Endothelial cell of umbilical vein (primary cell): ENCODE results near the gene TMEM178A. TPM values are rescaled to one million over a fixed set of nuclear protein-coding genes. Genes with fewer than 3 reads are reported as not detected.

Experiments used
- BruUV-seq: library from RNA; stranded (reverse); fragments of 400-500 nt; replicated peaks from 2 replicates; lab custom pipeline; 2021; lab: Mats Ljungman, UMichigan
- CTCF ChIA-PET: fragments of 300-600, 350-600 bp; sonication (Branson Sonifier 250); formaldehyde crosslinking; loops from one replicate; lab custom pipeline; 2021; ENCODE audit warnings: antibody characterized with exemption, inconsistent platforms; lab: Charles Lee
- POLR2A ChIA-PET: fragments of 300-600, 350-600 bp; sonication (Branson Sonifier 250); formaldehyde crosslinking; loops from one replicate; lab custom pipeline; 2021; ENCODE audit warnings: antibody characterized with exemption, inconsistent platforms; lab: Charles Lee
- DNase-seq: peaks from one replicate; pipeline ENCODE4 v3.0.0-alpha.2; 2011; ENCODE audit warnings: low read depth, low spot score
- FAIRE-seq: peaks from 2 replicates; lab custom pipeline; 2011; peaks lifted over from hg19 to GRCh38; lab: Jason Lieb, UNC
- H2AFZ ChIP-seq: 2 replicates; pipeline ENCODE4 v1.6.0; 2012; ENCODE audit warnings: low read depth, low read length, control low read depth, inconsistent platforms
- H3K27ac ChIP-seq: 2 replicates; pipeline ENCODE4 v1.5.1; 2011; ENCODE audit warnings: low read depth, mild to moderate bottlenecking, control low read depth, low read length, moderate library complexity; ENCODE audit not compliant: insufficient read depth
- H3K27me3 ChIP-seq, 2 experiments: 2 replicates each; pipeline versions ENCODE4 v1.6.0 to v1.6.1; 2011; ENCODE audit warnings: low read length in 2 of 2, mixed read lengths in 1 of 2; ENCODE audit not compliant: control insufficient read depth in 2 of 2, insufficient read depth in 2 of 2
- H3K36me3 ChIP-seq, 2 experiments: 2 replicates in 1 of 2; 3 replicates in 1 of 2; pipeline ENCODE4 v1.5.1; 2011; ENCODE audit warnings: low read length in 2 of 2, mild to moderate bottlenecking in 1 of 2, moderate library complexity in 1 of 2; ENCODE audit not compliant: control insufficient read depth in 2 of 2, insufficient read depth in 2 of 2; ENCODE audit errors: extremely low read depth in 1 of 2
- H3K4me1 ChIP-seq: 3 replicates; pipeline ENCODE4 v1.5.1; 2011; ENCODE audit warnings: mild to moderate bottlenecking, low read length; ENCODE audit not compliant: control insufficient read depth, insufficient read depth; ENCODE audit errors: extremely low read depth
- H3K4me2 ChIP-seq: 2 replicates; pipeline ENCODE4 v1.6.1; 2011; ENCODE audit warnings: low read length, control low read depth, mixed read lengths; ENCODE audit not compliant: insufficient read depth
- H3K4me3 ChIP-seq, 3 experiments: fragments of 200-600 bp in 1 of 3; sonication (generic), shearing (Covaris generic) in 1 of 3; replicated peaks in 1 of 3; 2 replicates each; pipeline ENCODE4 v1.5.1; 2011 to 2016; ENCODE audit warnings: control low read depth in 3 of 3, low read length in 3 of 3, mild to moderate bottlenecking in 2 of 3, inconsistent platforms in 1 of 3, low read depth in 1 of 3, moderate library complexity in 1 of 3; ENCODE audit not compliant: insufficient read depth in 1 of 3
- H3K79me2 ChIP-seq: 2 replicates; pipeline ENCODE4 v1.6.0; 2012; ENCODE audit warnings: low read length, inconsistent platforms; ENCODE audit not compliant: control insufficient read depth, insufficient read depth
- H3K9ac ChIP-seq: replicated peaks from 2 replicates; pipeline ENCODE3; 2011; ENCODE audit warnings: low read length, control low read depth; ENCODE audit not compliant: insufficient read depth; ENCODE audit errors: extremely low read depth
- H3K9me1 ChIP-seq: replicated peaks from 3 replicates; pipeline ENCODE4 v1.6.0; 2011; ENCODE audit warnings: mild to moderate bottlenecking, low read length; ENCODE audit not compliant: control insufficient read depth, insufficient read depth; ENCODE audit errors: extremely low read depth
- H3K9me3 ChIP-seq: replicated peaks from 2 replicates; pipeline ENCODE4 v1.5.1; 2012; ENCODE audit warnings: low read length, inconsistent platforms; ENCODE audit not compliant: control insufficient read depth, insufficient read depth
- H4K20me1 ChIP-seq: replicated peaks from 2 replicates; pipeline ENCODE3; 2011; ENCODE audit warnings: mild to moderate bottlenecking, low read length; ENCODE audit not compliant: control insufficient read depth, insufficient read depth; ENCODE audit errors: extremely low read depth
- EZH2 ChIP-seq: IDR thresholded peaks from 2 replicates; pipeline ENCODE4 v1.6.1; 2012; ENCODE audit warnings: borderline replicate concordance, low read depth, mild to moderate bottlenecking, moderate library complexity, low read length, inconsistent platforms; ENCODE audit not compliant: severe bottlenecking
- FOS ChIP-seq: IDR thresholded peaks from 2 replicates; pipeline ENCODE4 v1.6.1; 2011; ENCODE audit warnings: mild to moderate bottlenecking, low read length, moderate library complexity, borderline replicate concordance; ENCODE audit not compliant: insufficient read depth
- GATA2 ChIP-seq: IDR thresholded peaks from 2 replicates; pipeline ENCODE4 v1.7.0; 2011; ENCODE audit warnings: low read depth, mild to moderate bottlenecking, moderate library complexity, mixed read lengths, low read length; ENCODE audit not compliant: insufficient read length, insufficient read depth
- JUN ChIP-seq: IDR thresholded peaks from 2 replicates; pipeline ENCODE4 v1.6.1; 2011; ENCODE audit warnings: borderline replicate concordance, low read depth; ENCODE audit not compliant: insufficient read length, insufficient read depth
- MAX ChIP-seq: IDR thresholded peaks from 2 replicates; pipeline ENCODE4 v1.6.1; 2011; ENCODE audit not compliant: insufficient read depth, insufficient read length
- MYC ChIP-seq: IDR thresholded peaks from one replicate; pipeline ENCODE4 v1.6.1; 2011; ENCODE audit warnings: mild to moderate bottlenecking, low read depth, low read length
- POLR2A ChIP-seq: IDR thresholded peaks from 2 replicates; pipeline ENCODE4 v1.6.1; 2012; ENCODE audit warnings: low read depth, mild to moderate bottlenecking, control low read depth, low read length
- POLR2AphosphoS5 ChIP-seq: IDR thresholded peaks from 2 replicates; pipeline ENCODE4 v1.6.1; 2012; ENCODE audit warnings: low read depth, mild to moderate bottlenecking, control low read depth, low read length, moderate library complexity; ENCODE audit not compliant: insufficient read depth
- dilution Hi-C: fragments of 300-500 bp; cut with MboI; formaldehyde crosslinking; loops from one replicate; pipeline ENCODE4 v1.15.0; 2019; ENCODE audit warnings: low sequenced_read_pairs; ENCODE audit not compliant: extremely low pct_ligation_motif_present
- intact Hi-C: fragments of 100-400 bp; cut with micrococcal nuclease; formaldehyde crosslinking; loops from one replicate; pipeline ENCODE4 v1.10.0; 2022
- polyA plus RNA-seq, 4 experiments: library from polyadenylated mRNA; depleted of rRNA in 3 of 4; stranded (reverse) in 3 of 4; unstranded in 1 of 4; fragments of >200 nt; gene quantifications; 2 replicates each; pipeline versions ENCODE4 v1.2.1 to v1.2.3, GENCODE V29; 2011 to 2012; ENCODE audit warnings: missing spikeins in 1 of 4
- total RNA-seq: library from RNA; stranded (reverse); gene quantifications from 2 replicates; pipeline ENCODE4 v1.2.3, GENCODE V29; 2021
- TF ChIP-seq, protein P1 (sequence below), 2 donors: IDR thresholded peaks; 1 replicate in 1 of 2; 2 replicates in 1 of 2; pipeline ENCODE4 v1.5.1; 2011; ENCODE audit warnings: low read length in 2 of 2, mild to moderate bottlenecking in 2 of 2, moderate library complexity in 2 of 2, control low read depth in 1 of 2, inconsistent platforms in 1 of 2, low read depth in 1 of 2; ENCODE audit not compliant: insufficient read depth in 1 of 2; ENCODE audit errors: extremely low read depth in 1 of 2

The TMEM178A gene
- total and polyA plus RNA-seq, 2 donors (not counting 3 experiments of a cell fraction or from before 2014, with no cell fraction given) = 1.5 to 2.8 TPM

- dilution Hi-C loops (no loop called here), intact Hi-C loops (no loop called here)
- peaks cover 40 to 58% of the 10 kb centered on the region in 2 experiments for H3K27me3 ChIP-seq
- ChIA-PET POLR2A (no interaction called here), CTCF (no interaction called here)
- no peak for FAIRE-seq
- no TSS peak for BruUV-seq
- no peaks in the 10 kb centered on the region for H4K20me1 ChIP-seq
- no peak overlapping the region for H3K27ac ChIP-seq
- H3K9ac ChIP-seq = no peak overlapping the region
- TF ChIP-seq, protein P1, sequence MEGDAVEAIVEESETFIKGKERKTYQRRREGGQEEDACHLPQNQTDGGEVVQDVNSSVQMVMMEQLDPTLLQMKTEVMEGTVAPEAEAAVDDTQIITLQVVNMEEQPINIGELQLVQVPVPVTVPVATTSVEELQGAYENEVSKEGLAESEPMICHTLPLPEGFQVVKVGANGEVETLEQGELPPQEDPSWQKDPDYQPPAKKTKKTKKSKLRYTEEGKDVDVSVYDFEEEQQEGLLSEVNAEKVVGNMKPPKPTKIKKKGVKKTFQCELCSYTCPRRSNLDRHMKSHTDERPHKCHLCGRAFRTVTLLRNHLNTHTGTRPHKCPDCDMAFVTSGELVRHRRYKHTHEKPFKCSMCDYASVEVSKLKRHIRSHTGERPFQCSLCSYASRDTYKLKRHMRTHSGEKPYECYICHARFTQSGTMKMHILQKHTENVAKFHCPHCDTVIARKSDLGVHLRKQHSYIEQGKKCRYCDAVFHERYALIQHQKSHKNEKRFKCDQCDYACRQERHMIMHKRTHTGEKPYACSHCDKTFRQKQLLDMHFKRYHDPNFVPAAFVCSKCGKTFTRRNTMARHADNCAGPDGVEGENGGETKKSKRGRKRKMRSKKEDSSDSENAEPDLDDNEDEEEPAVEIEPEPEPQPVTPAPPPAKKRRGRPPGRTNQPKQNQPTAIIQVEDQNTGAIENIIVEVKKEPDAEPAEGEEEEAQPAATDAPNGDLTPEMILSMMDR (IDR thresholded peaks at IDR 0.05; ENCODE audit: extremely low read depth in 1 of 2, insufficient read depth in 1 of 2, low read depth in 1 of 2, low read length in 2 of 2) = no peak
- TF ChIP-seq GATA2 = no peak
- H3K9me3 ChIP-seq = no peaks in the 10 kb centered on the region
- H3K9me1 ChIP-seq = no peaks in the 10 kb centered on the region
- no peak overlapping the region for H3K4me3 ChIP-seq
- no peak overlapping the region for H2AFZ ChIP-seq
- no peak overlapping the region for H3K4me2 ChIP-seq
- H3K4me1 ChIP-seq = peaks cover under 1% of the 10 kb centered on the region
- no peak for DNase-seq
- H3K79me2 ChIP-seq = no peaks in the 10 kb centered on the region
- no peaks in the 10 kb centered on the region for H3K36me3 ChIP-seq
Observed at GRCh38 chr2:39671604-39672003, 5.9 kb downstream of the TMEM178A start.

GRCh38 chr2:39673018-39673417, 7.3 kb downstream of the TMEM178A start:
- dilution Hi-C loops (no loop called here), intact Hi-C loops (no loop called here)
- Histone ChIP-seq H4K20me1 (no peaks in the 10 kb centered on the region), H2AFZ (no peak overlapping the region), H3K4me3 (no peak overlapping the region), H3K79me2 (no peaks in the 10 kb centered on the region), H3K9me1 (no peaks in the 10 kb centered on the region), H3K36me3 (no peaks in the 10 kb centered on the region), H3K4me2 (no peak overlapping the region), H3K9ac (no peak overlapping the region), H3K27me3 (peaks cover 29 to 44% of the 10 kb centered on the region in 2 experiments), H3K4me1 (no peaks in the 10 kb centered on the region), H3K27ac (no peak overlapping the region), H3K9me3 (no peaks in the 10 kb centered on the region)
- no TSS peak for BruUV-seq
- no peak for FAIRE-seq
- TF ChIP-seq POLR2AphosphoS5 (no peak), MAX (no peak), FOS (no peak), EZH2 (no peak), GATA2 (no peak), MYC (no peak), JUN (no peak), POLR2A (no peak)
- TF ChIP-seq, protein P1 (IDR thresholded peaks at IDR 0.05; ENCODE audit: extremely low read depth in 1 of 2, insufficient read depth in 1 of 2, low read depth in 1 of 2, low read length in 2 of 2) = no peak
- no peak for DNase-seq
- ChIA-PET CTCF (no interaction called here), POLR2A (no interaction called here)
